GM12878 (cell line): ENCODE measurements around the gene GUCA1A. TPM values are rescaled to one million over a fixed set of nuclear protein-coding genes. Genes with fewer than 3 reads are reported as not detected.
A peak's percentile ranks its signal among the peaks of the same experiment; 100 is the strongest.

Experiments used
- CHD1 ChIP-seq: IDR thresholded peaks from 2 replicates; pipeline ENCODE4 v1.6.1; 2012; ENCODE audit warnings: low read depth, low read length, improper control_type of control experiment
- CREB1 ChIP-seq: IDR thresholded peaks from 2 replicates; pipeline ENCODE4 v1.6.1; 2012; ENCODE audit warnings: low read depth, mild to moderate bottlenecking, inconsistent platforms
- CTCF ChIP-seq, 3 experiments: IDR thresholded peaks in 2 of 3; conservative IDR thresholded peaks in 1 of 3; 2 replicates each; pipeline ENCODE4 v1.5.1; 2011; ENCODE audit warnings: low read depth in 3 of 3, low read length in 3 of 3, mild to moderate bottlenecking in 3 of 3, control low read depth in 2 of 3, moderate library complexity in 2 of 3, inconsistent platforms in 1 of 3, mixed read lengths in 1 of 3; ENCODE audit not compliant: control insufficient read depth in 2 of 3, insufficient read depth in 1 of 3; ENCODE audit errors: extremely low read depth in 1 of 3
- DPF2 ChIP-seq: fragments of 450-650 bp; IDR thresholded peaks from 2 replicates; pipeline ENCODE4 v1.6.1; 2017; ENCODE audit warnings: mild to moderate bottlenecking
- EED ChIP-seq: sonication (generic); IDR thresholded peaks from 2 replicates; pipeline ENCODE4 v1.6.1; 2016; ENCODE audit warnings: antibody characterized with exemption, low read depth
- HCFC1 ChIP-seq: fragments of 150-350 bp; IDR thresholded peaks from 2 replicates; pipeline ENCODE4 v1.6.1; 2014; ENCODE audit warnings: low read length
- LARP7 ChIP-seq: fragments of 450-650 bp; IDR thresholded peaks from 2 replicates; pipeline ENCODE4 v1.6.1; 2017; ENCODE audit warnings: mild to moderate bottlenecking
- MLLT1 ChIP-seq: fragments of 450-650 bp; IDR thresholded peaks from 2 replicates; pipeline ENCODE4 v1.6.1; 2016; ENCODE audit warnings: mild to moderate bottlenecking
- NBN ChIP-seq: fragments of 450-650 bp; IDR thresholded peaks from 2 replicates; pipeline ENCODE4 v1.6.1; 2016
- NFIC ChIP-seq: IDR thresholded peaks from 2 replicates; pipeline ENCODE4 v1.6.1; 2012; ENCODE audit warnings: low read depth, mild to moderate bottlenecking, inconsistent platforms, low read length, moderate library complexity
- RAD21 ChIP-seq: IDR thresholded peaks from 2 replicates; pipeline ENCODE4 v1.6.1; 2011; ENCODE audit warnings: mild to moderate bottlenecking, low read depth, low read length, moderate library complexity; ENCODE audit not compliant: insufficient read depth
- RELA ChIP-seq: fragments of 450-650 bp; IDR thresholded peaks from 2 replicates; pipeline ENCODE4 v1.8.0; 2014; ENCODE audit warnings: borderline replicate concordance; ENCODE audit not compliant: partially characterized antibody
- SPI1 ChIP-seq: IDR thresholded peaks from 2 replicates; pipeline ENCODE4 v1.6.1; 2011; ENCODE audit warnings: low read depth, mild to moderate bottlenecking, low read length, moderate library complexity, borderline replicate concordance; ENCODE audit not compliant: insufficient read depth
- SREBF1 ChIP-seq: IDR thresholded peaks from 2 replicates; pipeline ENCODE4 v1.6.1; 2012; ENCODE audit warnings: mild to moderate bottlenecking, low read length
- SUPT20H ChIP-seq: IDR thresholded peaks from 2 replicates; pipeline ENCODE4 v1.6.1; 2011; ENCODE audit warnings: low read depth, mild to moderate bottlenecking, low read length, moderate library complexity, borderline replicate concordance; ENCODE audit not compliant: control insufficient read depth
- TCF7 ChIP-seq: IDR thresholded peaks from 2 replicates; pipeline ENCODE4 v1.6.1; 2014; ENCODE audit warnings: antibody characterized with exemption, borderline replicate concordance
- WRNIP1 ChIP-seq: IDR thresholded peaks from 2 replicates; pipeline ENCODE4 v1.6.1; 2011; ENCODE audit warnings: low read depth, low read length, improper control_type of control experiment, borderline replicate concordance
- ZBED1 ChIP-seq: IDR thresholded peaks from 2 replicates; pipeline ENCODE4 v1.6.1; 2016; ENCODE audit warnings: borderline replicate concordance
- ZNF622 ChIP-seq: fragments of 450-650 bp; IDR thresholded peaks from 2 replicates; pipeline ENCODE4 v1.6.1; 2017; ENCODE audit warnings: mild to moderate bottlenecking, inconsistent platforms
- polyA plus RNA-seq, 11 experiments: library from polyadenylated mRNA; depleted of rRNA in 4 of 11; unstranded in 6 of 11; stranded (reverse) in 5 of 11; fragments of >200 nt; fragmentation: Nextera tagmentation in 4 of 11; fragmentation: Illumina TruSeq in 1 of 11; extraction: Ambion mirVana in 4 of 11; extraction: Trizol in 1 of 11; gene quantifications; 1 replicate in 1 of 11; 2 replicates in 10 of 11; pipeline versions ENCODE4 v1.2.1 to v1.2.3, GENCODE V29; 2011 to 2016; ENCODE audit warnings: inconsistent platforms in 2 of 11, missing spikeins in 2 of 11, low read depth in 1 of 11
- total RNA-seq, 4 experiments: library from RNA; depleted of rRNA in 3 of 4; stranded (reverse); fragments of >200 nt in 3 of 4; fragmentation: Illumina TruSeq in 1 of 4; extraction: Trizol in 1 of 4; gene quantifications; 2 replicates each; pipeline versions ENCODE4 v1.2.1 to v1.2.3, GENCODE V29; 2013 to 2021
- TF ChIP-seq, protein P1 (sequence below): IDR thresholded peaks from 2 replicates; pipeline ENCODE4 v1.6.1; 2012; ENCODE audit warnings: improper control_type of control experiment, low read depth, low read length; ENCODE audit not compliant: insufficient replicate concordance
- TF ChIP-seq, protein P2 (sequence below): fragments of 450-650 bp; IDR thresholded peaks from 2 replicates; pipeline ENCODE4 v1.6.1; 2017; ENCODE audit warnings: low read depth, mild to moderate bottlenecking, moderate library complexity

The GUCA1A gene
- total and polyA plus RNA-seq, 10 of the 15 experiments (the other 5 are each of a cell fraction or from before 2014, with no cell fraction given) = not detected

DNA sequence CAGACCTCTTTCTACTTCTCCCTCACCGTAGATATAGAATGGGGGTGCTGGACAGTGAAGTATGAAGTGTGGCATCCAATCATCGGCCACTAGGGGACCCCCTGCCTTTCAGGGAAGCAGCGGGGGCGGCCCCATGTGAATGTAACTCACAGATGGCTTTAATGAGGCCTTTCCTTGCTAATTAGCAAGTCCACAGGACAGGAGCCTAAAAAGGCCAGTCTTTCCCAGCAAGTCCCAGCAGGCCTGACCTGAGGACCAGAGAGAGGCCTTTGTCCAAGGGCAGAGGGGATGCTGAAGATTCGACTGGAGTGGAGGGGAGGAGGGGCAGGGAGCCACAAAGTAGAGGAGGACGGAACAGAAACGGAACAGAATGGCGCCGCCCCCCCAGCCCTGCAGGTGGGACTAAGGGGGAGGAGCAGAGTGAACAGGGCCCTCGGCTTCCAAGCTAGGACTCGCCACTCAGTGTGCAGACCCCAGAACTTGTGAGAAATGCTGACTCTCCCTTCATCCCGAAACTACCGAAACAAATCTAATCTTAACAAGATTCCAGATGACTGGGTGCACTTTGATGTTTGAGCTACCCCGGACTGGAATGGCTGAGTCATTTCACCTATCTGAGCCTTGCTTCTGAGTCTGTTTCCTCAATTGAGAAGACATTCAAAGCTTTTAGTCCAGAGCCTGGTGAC, 36.5 kb upstream of the GUCA1A start (continued):
- TF ChIP-seq, protein P1, sequence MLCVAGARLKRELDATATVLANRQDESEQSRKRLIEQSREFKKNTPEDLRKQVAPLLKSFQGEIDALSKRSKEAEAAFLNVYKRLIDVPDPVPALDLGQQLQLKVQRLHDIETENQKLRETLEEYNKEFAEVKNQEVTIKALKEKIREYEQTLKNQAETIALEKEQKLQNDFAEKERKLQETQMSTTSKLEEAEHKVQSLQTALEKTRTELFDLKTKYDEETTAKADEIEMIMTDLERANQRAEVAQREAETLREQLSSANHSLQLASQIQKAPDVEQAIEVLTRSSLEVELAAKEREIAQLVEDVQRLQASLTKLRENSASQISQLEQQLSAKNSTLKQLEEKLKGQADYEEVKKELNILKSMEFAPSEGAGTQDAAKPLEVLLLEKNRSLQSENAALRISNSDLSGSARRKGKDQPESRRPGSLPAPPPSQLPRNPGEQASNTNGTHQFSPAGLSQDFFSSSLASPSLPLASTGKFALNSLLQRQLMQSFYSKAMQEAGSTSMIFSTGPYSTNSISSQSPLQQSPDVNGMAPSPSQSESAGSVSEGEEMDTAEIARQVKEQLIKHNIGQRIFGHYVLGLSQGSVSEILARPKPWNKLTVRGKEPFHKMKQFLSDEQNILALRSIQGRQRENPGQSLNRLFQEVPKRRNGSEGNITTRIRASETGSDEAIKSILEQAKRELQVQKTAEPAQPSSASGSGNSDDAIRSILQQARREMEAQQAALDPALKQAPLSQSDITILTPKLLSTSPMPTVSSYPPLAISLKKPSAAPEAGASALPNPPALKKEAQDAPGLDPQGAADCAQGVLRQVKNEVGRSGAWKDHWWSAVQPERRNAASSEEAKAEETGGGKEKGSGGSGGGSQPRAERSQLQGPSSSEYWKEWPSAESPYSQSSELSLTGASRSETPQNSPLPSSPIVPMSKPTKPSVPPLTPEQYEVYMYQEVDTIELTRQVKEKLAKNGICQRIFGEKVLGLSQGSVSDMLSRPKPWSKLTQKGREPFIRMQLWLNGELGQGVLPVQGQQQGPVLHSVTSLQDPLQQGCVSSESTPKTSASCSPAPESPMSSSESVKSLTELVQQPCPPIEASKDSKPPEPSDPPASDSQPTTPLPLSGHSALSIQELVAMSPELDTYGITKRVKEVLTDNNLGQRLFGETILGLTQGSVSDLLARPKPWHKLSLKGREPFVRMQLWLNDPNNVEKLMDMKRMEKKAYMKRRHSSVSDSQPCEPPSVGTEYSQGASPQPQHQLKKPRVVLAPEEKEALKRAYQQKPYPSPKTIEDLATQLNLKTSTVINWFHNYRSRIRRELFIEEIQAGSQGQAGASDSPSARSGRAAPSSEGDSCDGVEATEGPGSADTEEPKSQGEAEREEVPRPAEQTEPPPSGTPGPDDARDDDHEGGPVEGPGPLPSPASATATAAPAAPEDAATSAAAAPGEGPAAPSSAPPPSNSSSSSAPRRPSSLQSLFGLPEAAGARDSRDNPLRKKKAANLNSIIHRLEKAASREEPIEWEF = no peak
- TF ChIP-seq, protein P2, sequence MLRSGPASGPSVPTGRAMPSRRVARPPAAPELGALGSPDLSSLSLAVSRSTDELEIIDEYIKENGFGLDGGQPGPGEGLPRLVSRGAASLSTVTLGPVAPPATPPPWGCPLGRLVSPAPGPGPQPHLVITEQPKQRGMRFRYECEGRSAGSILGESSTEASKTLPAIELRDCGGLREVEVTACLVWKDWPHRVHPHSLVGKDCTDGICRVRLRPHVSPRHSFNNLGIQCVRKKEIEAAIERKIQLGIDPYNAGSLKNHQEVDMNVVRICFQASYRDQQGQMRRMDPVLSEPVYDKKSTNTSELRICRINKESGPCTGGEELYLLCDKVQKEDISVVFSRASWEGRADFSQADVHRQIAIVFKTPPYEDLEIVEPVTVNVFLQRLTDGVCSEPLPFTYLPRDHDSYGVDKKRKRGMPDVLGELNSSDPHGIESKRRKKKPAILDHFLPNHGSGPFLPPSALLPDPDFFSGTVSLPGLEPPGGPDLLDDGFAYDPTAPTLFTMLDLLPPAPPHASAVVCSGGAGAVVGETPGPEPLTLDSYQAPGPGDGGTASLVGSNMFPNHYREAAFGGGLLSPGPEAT = peak; percentile 32; the same call in 1 of the 2 replicates
- TF ChIP-seq CTCF (IDR thresholded peaks at IDR 0.05 in 2 of 3, conservative IDR thresholded peaks at IDR 0.05 in 1 of 3; ENCODE audit: control insufficient read depth in 2 of 3, extremely low read depth in 1 of 3, insufficient read depth in 1 of 3, low read depth in 3 of 3, low read length in 3 of 3) (peak; percentile 42 to 48 (median 44); a peak in 4 of 6 replicates), NFIC (no peak), DPF2 (0 out of 2 replicates have a peak, but pooled peaks have one; percentile 37), TCF7 (peak; percentile 84), MLLT1 (no peak), RELA (no peak), ZBED1 (no peak), SUPT20H (no peak), SPI1 (0 out of 2 replicates have a peak, but pooled peaks have one; percentile 3), LARP7 (no peak), ZNF622 (no peak), CREB1 (no peak), NBN (peak; percentile 45; the same call in 1 of the 2 replicates), EED (peak; percentile 76), SREBF1 (no peak), CHD1 (no peak), RAD21 (peak; percentile 25; the same call in 1 of the 2 replicates), HCFC1 (no peak), WRNIP1 (no peak)
